H1 (cell line): ENCODE measurements around the gene SESN2.

ENCODE experiments used
- ATF3 ChIP-seq: IDR thresholded peaks from 2 replicates; pipeline ENCODE4 v1.6.1; 2011; ENCODE audit warnings: low read depth, mild to moderate bottlenecking, low read length; ENCODE audit not compliant: insufficient read depth
- CTCF ChIP-seq, 3 experiments: IDR thresholded peaks; 1 replicate in 2 of 3; 2 replicates in 1 of 3; pipeline versions ENCODE4 v1.5.1 to v1.6.1; 2011; ENCODE audit warnings: low read length in 3 of 3, mild to moderate bottlenecking in 3 of 3, inconsistent platforms in 2 of 3, low read depth in 1 of 3, moderate library complexity in 1 of 3; ENCODE audit not compliant: insufficient read depth in 1 of 3; ENCODE audit errors: control extremely low read depth in 1 of 3
- EP300 ChIP-seq, 2 experiments: IDR thresholded peaks; 1 replicate in 1 of 2; 2 replicates in 1 of 2; pipeline ENCODE4 v1.6.1; 2011 to 2012; ENCODE audit warnings: low read depth in 2 of 2, low read length in 2 of 2, mild to moderate bottlenecking in 2 of 2, borderline replicate concordance in 1 of 2, inconsistent platforms in 1 of 2, moderate library complexity in 1 of 2
- HDAC2 ChIP-seq, 2 experiments: fragments of 300-600 bp in 1 of 2; sonication (generic) in 1 of 2; IDR thresholded peaks; 2 replicates each; pipeline ENCODE4 v1.6.1; 2011 to 2012; ENCODE audit warnings: low read depth in 2 of 2, low read length in 2 of 2, mild to moderate bottlenecking in 2 of 2, moderate library complexity in 2 of 2, borderline replicate concordance in 1 of 2, inconsistent platforms in 1 of 2
- POLR2A ChIP-seq, 2 experiments: IDR thresholded peaks; 1 replicate in 1 of 2; 2 replicates in 1 of 2; pipeline ENCODE4 v1.6.1; 2011; ENCODE audit warnings: low read depth in 2 of 2, low read length in 2 of 2, mild to moderate bottlenecking in 2 of 2; ENCODE audit errors: control extremely low read depth in 1 of 2
- POLR2AphosphoS5 ChIP-seq: IDR thresholded peaks from 2 replicates; pipeline ENCODE4 v1.6.1; 2011; ENCODE audit warnings: low read depth, low read length
- RAD21 ChIP-seq, 2 experiments: IDR thresholded peaks in 1 of 2; conservative IDR thresholded peaks in 1 of 2; 2 replicates each; pipeline ENCODE4 v1.6.1; 2011; ENCODE audit warnings: low read depth in 2 of 2, low read length in 2 of 2, improper control_type of control experiment in 1 of 2, inconsistent platforms in 1 of 2, mild to moderate bottlenecking in 1 of 2, moderate library complexity in 1 of 2
- SP1 ChIP-seq: IDR thresholded peaks from 2 replicates; pipeline ENCODE4 v1.6.1; 2011; ENCODE audit warnings: low read depth, low read length
- ZNF274 ChIP-seq: IDR thresholded peaks from 2 replicates; pipeline ENCODE4 v1.7.0; 2012; ENCODE audit warnings: low read length, borderline replicate concordance; ENCODE audit errors: extremely low read depth

GRCh38 chr1:28267633-28268032, 8.3 kb downstream of the SESN2 start:
- TF ChIP-seq ZNF274 (no peak), CTCF (IDR thresholded peaks at IDR 0.05; ENCODE audit: control extremely low read depth in 1 of 3, insufficient read depth in 1 of 3, low read depth in 1 of 3, low read length in 3 of 3) (no peak), ATF3 (no peak), POLR2A (IDR thresholded peaks at IDR 0.05; ENCODE audit: control extremely low read depth in 1 of 2, low read depth in 2 of 2, low read length in 2 of 2) (no peak), RAD21 (IDR thresholded peaks at IDR 0.05 in 1 of 2, conservative IDR thresholded peaks at IDR 0.05 in 1 of 2; ENCODE audit: low read depth in 2 of 2, low read length in 2 of 2) (no peak), POLR2AphosphoS5 (no peak), HDAC2 (IDR thresholded peaks at IDR 0.05; ENCODE audit: borderline replicate concordance in 1 of 2, low read depth in 2 of 2, low read length in 2 of 2) (no peak), EP300 (IDR thresholded peaks at IDR 0.05; ENCODE audit: borderline replicate concordance in 1 of 2, low read depth in 2 of 2, low read length in 2 of 2) (no peak), SP1 (no peak)
